ENCODE data around the gene KANSL1.

GRCh38 chr17:46201491-46201890 is 8.3 kb upstream of the KANSL1 start:
- TF ChIP-seq, protein P1, sequence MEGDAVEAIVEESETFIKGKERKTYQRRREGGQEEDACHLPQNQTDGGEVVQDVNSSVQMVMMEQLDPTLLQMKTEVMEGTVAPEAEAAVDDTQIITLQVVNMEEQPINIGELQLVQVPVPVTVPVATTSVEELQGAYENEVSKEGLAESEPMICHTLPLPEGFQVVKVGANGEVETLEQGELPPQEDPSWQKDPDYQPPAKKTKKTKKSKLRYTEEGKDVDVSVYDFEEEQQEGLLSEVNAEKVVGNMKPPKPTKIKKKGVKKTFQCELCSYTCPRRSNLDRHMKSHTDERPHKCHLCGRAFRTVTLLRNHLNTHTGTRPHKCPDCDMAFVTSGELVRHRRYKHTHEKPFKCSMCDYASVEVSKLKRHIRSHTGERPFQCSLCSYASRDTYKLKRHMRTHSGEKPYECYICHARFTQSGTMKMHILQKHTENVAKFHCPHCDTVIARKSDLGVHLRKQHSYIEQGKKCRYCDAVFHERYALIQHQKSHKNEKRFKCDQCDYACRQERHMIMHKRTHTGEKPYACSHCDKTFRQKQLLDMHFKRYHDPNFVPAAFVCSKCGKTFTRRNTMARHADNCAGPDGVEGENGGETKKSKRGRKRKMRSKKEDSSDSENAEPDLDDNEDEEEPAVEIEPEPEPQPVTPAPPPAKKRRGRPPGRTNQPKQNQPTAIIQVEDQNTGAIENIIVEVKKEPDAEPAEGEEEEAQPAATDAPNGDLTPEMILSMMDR (IDR thresholded peaks at IDR 0.05; ENCODE audit: poor library complexity) = no peak
- TF ChIP-seq EZH2 (IDR thresholded peaks at IDR 0.05; ENCODE audit: borderline replicate concordance) = no peak
- no peak for TF ChIP-seq EZH2phosphoT487 (IDR thresholded peaks at IDR 0.05; ENCODE audit: low read depth, severe bottlenecking, unreplicated experiment)

All from hepatocyte (in vitro differentiated cells).